ENCODE data around the gene NAALADL2.
"Not testable (repeated sequence)": the region's sequence is repeated elsewhere in the genome, so short reads cannot be mapped to it uniquely, and the experiment has no call there.

NAALADL2 gene

GRCh38 chr3:175792245-175792644, 933.1 kb downstream of the NAALADL2 start:
- no peak overlapping the region for H3K27ac ChIP-seq
- H3K4me3 ChIP-seq = no peak overlapping the region
- TF ChIP-seq CTCF (IDR thresholded peaks at IDR 0.05) = no peak
- no peak for DNase-seq (ENCODE audit: low spot score)

- no peak for TF ChIP-seq CTCF (IDR thresholded peaks at IDR 0.05)
- DNase-seq (ENCODE audit: low spot score) = no peak
- no peak overlapping the region for H3K27ac ChIP-seq
- no peak overlapping the region for H3K4me3 ChIP-seq
Measured at GRCh38 chr3:175798326-175798725, 939.2 kb downstream of the NAALADL2 start.

GRCh38 chr3:175805825-175806224, 946.7 kb downstream of the NAALADL2 start:
- no peak overlapping the region for H3K27ac ChIP-seq
- H3K4me3 ChIP-seq = no peak overlapping the region
- TF ChIP-seq CTCF (IDR thresholded peaks at IDR 0.05) = no peak
- no peak for DNase-seq (ENCODE audit: low spot score)

GRCh38 chr3:175807175-175807574, 948.0 kb downstream of the NAALADL2 start:
- no peak for DNase-seq (ENCODE audit: low spot score)
- H3K27ac ChIP-seq = no peak overlapping the region
- no peak overlapping the region for H3K4me3 ChIP-seq
- no peak for TF ChIP-seq CTCF (IDR thresholded peaks at IDR 0.05)

GRCh38 chr3:175818811-175819464, 959.8 kb downstream of the NAALADL2 start:
- H3K4me3 ChIP-seq = no peak overlapping the region
- no peak for DNase-seq (ENCODE audit: low spot score)
- H3K27ac ChIP-seq = no peak overlapping the region
- no peak for TF ChIP-seq CTCF (IDR thresholded peaks at IDR 0.05)

- DNase-seq (ENCODE audit: low spot score); H3K4me3 ChIP-seq; H3K27ac ChIP-seq: not testable (repeated sequence)
Measured at GRCh38 chr3:175822766-175823491, 963.8 kb downstream of the NAALADL2 start.

- not testable (repeated sequence) for H3K27ac ChIP-seq; DNase-seq (ENCODE audit: low spot score); H3K4me3 ChIP-seq
Measured at GRCh38 chr3:175825016-175825580, 966.0 kb downstream of the NAALADL2 start.

- TF ChIP-seq CTCF (IDR thresholded peaks at IDR 0.05) = no peak
- no peak overlapping the region for H3K27ac ChIP-seq
- no peak overlapping the region for H3K4me3 ChIP-seq
- no peak for DNase-seq (ENCODE audit: low spot score)
Measured at GRCh38 chr3:175826759-175827158, 967.6 kb downstream of the NAALADL2 start.

GRCh38 chr3:175829809-175830208, 970.7 kb downstream of the NAALADL2 start:
- H3K4me3 ChIP-seq; H3K27ac ChIP-seq; DNase-seq (ENCODE audit: low spot score): not testable (repeated sequence)

- DNase-seq (ENCODE audit: low spot score); H3K27ac ChIP-seq; H3K4me3 ChIP-seq: not testable (repeated sequence)
Measured at GRCh38 chr3:175835763-175836162, 976.6 kb downstream of the NAALADL2 start.
